Effector memory CD8-positive, alpha-beta T cell (primary cell): ENCODE data around the gene TMEM30A.

Experiments used
- ATAC-seq: fragments of 150-1000 bp; cut with Tn5 transposase; replicated peaks from 2 replicates; pipeline ENCODE4 v1.10.0; 2021; ENCODE audit warnings: mild to moderate bottlenecking, moderate library complexity
- DNase-seq, 3 experiments: peaks; one replicate each; pipeline ENCODE4 v3.0.0; 2021
- H3K27ac Mint-ChIP-seq, 2 donors: one replicate each; pipeline ENCODE4 v1.8.0; 2022; ENCODE audit warnings: mild to moderate bottlenecking in 2 of 2, mixed read lengths in 2 of 2, moderate library complexity in 2 of 2
- H3K27me3 Mint-ChIP-seq, 2 donors: one replicate each; pipeline ENCODE4 v1.8.0; 2022; ENCODE audit warnings: mixed read lengths in 2 of 2
- H3K36me3 Mint-ChIP-seq: one replicate; pipeline ENCODE4 v1.8.0; 2022; ENCODE audit warnings: mild to moderate bottlenecking, moderate library complexity, mixed read lengths; ENCODE audit not compliant: insufficient read depth
- H3K4me1 Mint-ChIP-seq, 2 donors: one replicate each; pipeline ENCODE4 v1.8.0; 2022; ENCODE audit warnings: low read depth in 2 of 2, mixed read lengths in 2 of 2
- H3K4me3 Mint-ChIP-seq, 2 donors: one replicate each; pipeline ENCODE4 v1.8.0; 2022; ENCODE audit warnings: mild to moderate bottlenecking in 2 of 2, mixed read lengths in 2 of 2, moderate library complexity in 2 of 2
- H3K9me3 Mint-ChIP-seq, 2 donors: one replicate each; pipeline ENCODE4 v1.8.0; 2022; ENCODE audit warnings: mixed read lengths in 2 of 2

Gene TMEM30A

DNA sequence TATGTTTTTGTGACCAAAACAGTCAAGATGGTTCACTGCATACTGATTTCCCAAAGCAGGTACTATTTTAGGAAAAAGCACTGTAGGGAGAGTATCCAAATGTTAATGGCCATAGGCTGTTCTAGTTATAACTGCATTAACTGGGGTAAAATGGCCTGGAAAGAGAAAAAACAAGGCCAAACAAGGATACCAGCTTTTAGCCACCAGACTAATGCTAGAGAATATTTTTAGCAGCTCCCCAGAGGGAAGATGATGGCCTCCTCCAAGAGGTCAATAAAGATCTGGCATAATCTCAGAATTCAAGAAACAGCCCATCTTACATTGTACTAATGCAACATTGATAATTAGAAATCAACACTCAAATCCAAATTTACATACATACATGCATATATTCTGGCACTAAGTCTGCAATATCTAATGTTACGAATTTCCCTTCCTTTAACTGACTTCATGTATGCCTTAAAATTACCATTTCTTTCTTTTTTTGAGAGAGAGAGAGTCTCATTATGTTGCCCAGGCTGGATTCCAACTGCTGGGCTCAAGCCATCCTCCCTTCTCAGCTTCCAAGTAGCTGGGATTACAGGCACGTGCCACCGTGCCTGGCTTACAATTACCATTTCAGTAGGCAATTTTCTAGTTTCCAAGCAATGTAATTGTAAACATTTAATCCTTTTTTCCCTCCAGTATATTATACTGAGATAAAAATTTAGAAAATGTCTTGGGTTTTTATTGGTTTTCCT is 50.3 kb downstream of the TMEM30A start:
- Mint-ChIP-seq H3K4me3 (no peak overlapping the region), H3K4me1 (peaks cover 0 to 1% of the 10 kb centered on the region in 2 donors), H3K27ac (no peak overlapping the region), H3K27me3 (no peaks in the 10 kb centered on the region), H3K36me3 (peaks cover 37% of the 10 kb centered on the region), H3K9me3 (no peaks in the 10 kb centered on the region)
- DNase-seq (no peak), ATAC-seq (no peak)

DNA sequence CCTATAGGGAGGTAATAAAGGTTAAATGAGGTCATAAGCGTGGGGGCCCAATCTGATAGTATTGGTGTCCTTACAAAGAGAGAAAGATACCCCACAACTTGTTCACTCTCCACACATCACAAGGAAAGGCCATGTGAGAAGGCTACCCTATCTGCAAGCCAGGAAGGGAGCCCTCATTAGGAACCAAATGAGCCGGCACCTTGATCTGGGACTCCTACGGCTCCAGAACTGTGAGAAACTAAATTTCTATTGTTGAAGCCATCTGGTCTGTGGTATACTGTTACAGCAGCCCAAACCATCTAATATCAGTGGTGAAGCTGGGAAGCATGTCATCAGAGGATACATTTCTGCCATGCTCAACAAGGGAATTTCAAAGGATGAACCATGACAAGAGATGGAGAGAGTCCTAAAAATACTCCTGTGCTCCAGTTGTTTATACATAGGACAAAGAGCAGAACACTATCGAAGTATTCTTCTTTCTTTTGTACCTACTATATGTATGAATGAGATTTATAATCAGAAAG is 51.4 kb downstream of the TMEM30A start:
- DNase-seq: no peak
- Mint-ChIP-seq H3K27me3 (no peaks in the 10 kb centered on the region), H3K4me3 (no peak overlapping the region), H3K36me3 (peaks cover 26% of the 10 kb centered on the region), H3K9me3 (no peaks in the 10 kb centered on the region), H3K27ac (no peak overlapping the region), H3K4me1 (no peaks in the 10 kb centered on the region)
- no peak for ATAC-seq

DNA sequence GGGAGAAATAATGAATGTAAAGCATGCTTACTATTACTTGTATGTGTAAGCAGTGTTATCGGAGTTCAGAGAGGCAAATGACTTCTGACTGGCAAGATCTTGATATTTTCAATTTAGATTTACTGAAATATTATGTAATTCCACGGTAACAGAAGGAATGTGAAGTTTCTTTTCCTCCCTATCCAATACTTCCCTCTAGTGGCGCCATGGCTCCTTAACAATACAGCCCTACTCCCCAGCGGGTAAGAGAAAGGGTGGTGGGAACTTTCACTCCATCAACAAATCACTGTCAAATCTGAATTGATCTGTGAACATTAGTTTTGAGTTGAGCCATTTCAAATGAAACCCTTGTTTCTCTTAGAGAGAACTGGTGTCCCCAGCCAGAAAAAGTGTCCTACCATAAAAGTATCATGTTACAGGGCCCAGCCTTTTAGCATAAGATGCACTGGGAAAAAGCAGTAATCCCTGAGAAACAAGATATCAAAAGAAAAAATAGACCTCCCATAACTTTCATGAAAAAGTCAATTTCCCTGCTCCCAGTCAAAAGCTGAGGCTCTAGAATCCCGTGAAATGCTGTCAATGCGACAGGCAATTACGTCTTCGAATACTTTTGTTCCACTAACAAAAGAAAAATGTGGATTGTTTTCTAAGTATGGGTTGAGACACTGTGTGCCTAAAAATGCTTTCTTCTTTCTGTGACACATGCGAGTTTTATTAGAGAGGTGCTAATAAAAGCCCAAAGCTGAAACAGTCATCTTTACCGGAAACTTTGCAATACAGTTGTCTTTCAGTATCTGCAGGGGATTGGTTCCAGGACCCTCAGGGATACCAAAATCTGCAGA is 53.9 kb downstream of the TMEM30A start:
- Mint-ChIP-seq H3K4me3 (no peak overlapping the region), H3K27ac (no peak overlapping the region), H3K27me3 (no peaks in the 10 kb centered on the region), H3K9me3 (no peaks in the 10 kb centered on the region), H3K4me1 (no peaks in the 10 kb centered on the region), H3K36me3 (peaks cover 4% of the 10 kb centered on the region)
- DNase-seq: no peak
- ATAC-seq: no peak

DNA sequence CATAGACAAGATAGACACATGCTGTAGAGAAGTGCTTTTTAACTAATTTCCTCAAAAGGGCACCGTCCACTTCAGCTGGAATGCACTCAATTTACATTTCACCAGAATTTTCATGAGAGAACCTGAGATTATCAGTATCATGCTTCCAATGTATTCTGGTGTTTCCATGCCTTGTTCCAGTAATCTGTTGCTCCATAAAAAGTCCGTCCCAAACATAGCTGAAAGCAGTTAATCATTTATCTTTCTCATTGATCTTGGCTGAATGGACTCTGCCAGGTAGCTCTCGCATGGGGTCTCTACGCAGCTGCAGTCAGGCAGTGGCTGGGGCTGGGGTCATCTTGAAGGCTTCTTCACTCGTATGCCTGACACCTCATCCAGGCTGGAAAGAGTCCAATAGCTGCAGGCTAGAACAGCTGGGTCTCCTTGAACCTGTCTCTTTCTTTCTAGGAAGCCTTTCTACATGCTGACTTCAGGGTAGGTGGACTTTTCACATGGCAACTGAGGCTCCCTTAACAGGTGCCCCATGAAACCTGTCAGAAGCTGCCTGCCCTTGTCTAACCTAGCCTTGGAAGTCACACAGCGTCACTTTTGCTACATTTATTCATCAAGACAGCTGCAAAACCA is 60.2 kb downstream of the TMEM30A start:
- no peak overlapping the region for H3K4me3 Mint-ChIP-seq
- no peaks in the 10 kb centered on the region for H3K9me3 Mint-ChIP-seq
- H3K4me1 Mint-ChIP-seq: no peaks in the 10 kb centered on the region
- H3K36me3 Mint-ChIP-seq: peaks cover under 1% of the 10 kb centered on the region
- peaks cover 20 to 39% of the 10 kb centered on the region in 2 donors for H3K27me3 Mint-ChIP-seq
- no peak for DNase-seq
- no peak for ATAC-seq
- H3K27ac Mint-ChIP-seq: no peak overlapping the region

DNA sequence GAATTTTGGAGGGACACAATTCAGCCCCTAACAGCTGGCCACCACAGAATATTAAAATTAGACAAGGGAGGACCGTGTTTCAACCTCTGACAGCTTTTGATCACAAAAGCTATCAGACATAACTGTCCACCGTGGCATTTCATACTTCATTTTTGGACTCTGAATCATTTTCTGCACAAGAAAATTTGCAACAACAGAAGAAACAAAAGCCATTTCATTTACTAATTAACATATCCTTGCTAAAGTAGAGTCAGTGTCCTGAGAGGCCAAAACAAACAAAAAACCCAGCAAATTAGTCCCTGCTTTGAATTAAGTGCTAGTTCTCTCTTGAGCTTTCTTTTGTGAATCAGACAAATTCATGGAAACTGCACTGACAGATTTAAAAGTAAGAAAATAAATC is 61.2 kb downstream of the TMEM30A start:
- no peak overlapping the region for H3K4me3 Mint-ChIP-seq
- H3K4me1 Mint-ChIP-seq: no peaks in the 10 kb centered on the region

DNA sequence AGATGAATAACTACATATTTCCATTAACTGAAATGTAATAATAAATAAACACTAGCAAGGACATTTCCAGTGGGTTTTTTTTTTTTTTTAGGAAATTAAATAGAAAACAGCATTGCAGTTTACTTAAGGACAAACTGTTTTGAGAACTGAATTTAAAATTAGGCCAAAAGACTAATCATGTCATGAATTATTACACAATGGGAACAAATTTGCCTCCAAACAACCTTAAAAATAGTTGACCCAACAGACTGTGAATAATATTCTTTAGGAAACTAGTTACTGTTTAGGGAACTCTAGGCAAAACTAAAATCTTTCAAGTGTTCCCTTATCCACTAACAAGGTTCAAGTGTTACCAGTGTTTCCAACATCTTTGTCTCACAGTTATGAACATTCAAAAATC is 62.3 kb downstream of the TMEM30A start:
- Mint-ChIP-seq H3K27me3 (peaks cover 35 to 58% of the 10 kb centered on the region in 2 donors), H3K4me3 (no peak overlapping the region)
- no peak for ATAC-seq

More for the DNA sequence above, 61.2 kb downstream of the TMEM30A start:
- DNase-seq (no peak), ATAC-seq (no peak)
- Mint-ChIP-seq H3K36me3 (no peaks in the 10 kb centered on the region), H3K27me3 (peaks cover 27 to 47% of the 10 kb centered on the region in 2 donors), H3K27ac (no peak overlapping the region), H3K9me3 (no peaks in the 10 kb centered on the region)

DNA sequence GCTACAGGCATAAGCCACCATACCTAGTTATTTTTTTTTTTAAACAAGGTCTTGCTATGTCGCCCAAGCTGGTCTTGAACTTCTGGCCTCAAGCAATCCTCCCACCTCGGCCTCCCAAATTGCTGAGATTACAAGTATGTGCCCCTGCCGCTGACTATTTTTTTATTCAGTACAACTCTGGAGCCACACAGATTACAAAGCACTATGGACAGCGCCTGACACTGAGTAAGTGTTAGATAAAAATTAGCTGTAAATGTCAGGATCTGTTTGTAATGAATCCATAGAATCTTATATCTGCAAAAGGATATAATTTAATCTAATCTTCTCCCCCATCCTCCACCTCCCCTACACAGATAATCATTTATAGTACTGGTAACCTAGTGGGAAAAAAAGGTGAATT is 63.5 kb downstream of the TMEM30A start:
- Mint-ChIP-seq H3K27ac (no peak overlapping the region), H3K27me3 (peaks cover 44 to 69% of the 10 kb centered on the region in 2 donors), H3K9me3 (no peaks in the 10 kb centered on the region), H3K4me3 (no peak overlapping the region), H3K4me1 (no peaks in the 10 kb centered on the region), H3K36me3 (no peaks in the 10 kb centered on the region)
- DNase-seq (no peak), ATAC-seq (no peak)

More for the DNA sequence above, 62.3 kb downstream of the TMEM30A start:
- Mint-ChIP-seq H3K27ac (no peak overlapping the region), H3K4me1 (no peaks in the 10 kb centered on the region), H3K9me3 (no peaks in the 10 kb centered on the region), H3K36me3 (no peaks in the 10 kb centered on the region)
- DNase-seq: no peak

DNA sequence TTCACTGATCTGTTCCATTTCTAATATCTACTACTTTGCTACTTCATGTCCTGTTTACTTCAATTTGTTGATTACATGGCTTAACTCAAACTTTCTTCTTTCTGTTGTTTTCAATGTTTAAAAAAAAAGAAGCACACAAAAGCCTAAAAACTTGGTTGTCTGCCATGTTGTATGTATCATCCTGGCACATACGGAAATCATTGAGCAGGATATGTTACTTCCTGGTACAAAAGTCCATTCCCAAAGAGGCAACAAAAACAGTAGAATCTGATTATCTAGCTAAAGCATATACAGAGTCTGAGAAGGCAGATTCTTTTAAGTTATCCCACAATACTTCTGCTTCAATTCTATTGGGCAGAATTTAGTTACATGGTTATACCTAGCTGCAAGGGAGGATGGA is 64.2 kb downstream of the TMEM30A start:
- DNase-seq (no peak), ATAC-seq (no peak)
- Mint-ChIP-seq H3K36me3 (no peaks in the 10 kb centered on the region), H3K27ac (no peak overlapping the region), H3K4me1 (no peaks in the 10 kb centered on the region), H3K27me3 (peaks cover 52 to 77% of the 10 kb centered on the region in 2 donors), H3K4me3 (no peak overlapping the region), H3K9me3 (no peaks in the 10 kb centered on the region)

DNA sequence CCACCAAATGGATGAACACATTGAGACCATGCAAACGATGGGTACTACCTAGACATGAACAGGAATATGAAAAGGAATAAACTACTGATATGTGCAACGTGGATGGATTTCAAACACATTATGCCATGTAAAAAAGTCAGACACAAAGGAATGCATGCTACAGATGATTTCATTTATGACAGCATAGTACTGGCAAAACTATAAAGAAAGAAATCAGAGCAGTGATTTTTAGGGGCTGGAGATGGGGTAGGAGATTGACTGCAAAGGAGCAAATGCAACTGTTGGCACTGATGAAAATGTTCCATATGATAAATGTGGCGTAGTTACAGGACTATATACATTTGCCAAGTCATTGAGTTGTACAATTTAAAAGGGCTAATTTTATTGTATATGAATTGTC is 65.3 kb downstream of the TMEM30A start:
- Mint-ChIP-seq H3K4me1 (no peaks in the 10 kb centered on the region), H3K9me3 (no peaks in the 10 kb centered on the region), H3K27ac (no peak overlapping the region), H3K27me3 (peaks cover 42 to 73% of the 10 kb centered on the region in 2 donors), H3K36me3 (no peaks in the 10 kb centered on the region), H3K4me3 (no peak overlapping the region)
- DNase-seq (no peak), ATAC-seq (no peak)

DNA sequence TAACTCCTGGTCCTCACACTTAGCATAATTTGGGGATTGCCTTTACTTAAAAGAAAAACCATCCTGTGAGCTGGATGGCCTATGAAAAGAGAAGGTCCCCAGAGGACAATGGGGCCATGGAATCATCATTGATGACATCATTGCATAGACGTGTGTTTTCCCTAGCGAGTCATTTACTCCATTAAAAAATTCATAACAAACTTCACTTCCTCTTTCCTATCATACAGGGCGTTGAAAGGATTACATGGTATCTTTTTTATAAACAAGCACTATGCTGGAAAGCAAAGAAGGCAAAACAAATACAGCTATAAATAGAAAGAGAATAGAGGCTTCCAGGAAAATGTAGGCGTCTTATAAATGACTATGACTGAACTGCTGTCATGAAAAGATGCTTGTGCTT is 67.4 kb downstream of the TMEM30A start:
- Mint-ChIP-seq H3K4me3 (no peak overlapping the region), H3K36me3 (no peaks in the 10 kb centered on the region), H3K4me1 (no peaks in the 10 kb centered on the region), H3K27me3 (peaks cover 40 to 64% of the 10 kb centered on the region in 2 donors), H3K27ac (no peak overlapping the region), H3K9me3 (no peaks in the 10 kb centered on the region)
- DNase-seq (no peak), ATAC-seq (no peak)

DNA sequence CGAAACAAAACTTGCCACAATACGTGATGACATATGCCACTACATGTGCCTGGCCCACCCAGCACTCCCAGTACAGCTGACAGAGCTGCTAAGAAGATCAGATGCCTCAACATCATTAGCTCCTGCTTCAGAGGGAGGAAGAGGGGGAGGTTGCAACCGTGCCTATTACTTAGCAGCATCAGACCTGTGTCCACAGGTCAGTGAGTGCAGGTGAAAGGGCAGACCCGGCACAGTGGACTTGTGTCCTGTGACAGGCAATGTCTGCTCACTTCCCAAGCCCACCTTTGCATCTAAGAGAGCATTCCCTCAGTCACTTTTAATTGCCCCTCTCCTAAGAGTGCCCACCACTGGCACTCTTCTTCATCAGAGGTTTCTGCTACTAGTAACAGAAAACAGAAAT is 69.3 kb downstream of the TMEM30A start:
- Mint-ChIP-seq H3K9me3 (no peaks in the 10 kb centered on the region), H3K4me3 (no peak overlapping the region), H3K27ac (no peak overlapping the region), H3K36me3 (no peaks in the 10 kb centered on the region), H3K27me3 (peaks cover 53 to 78% of the 10 kb centered on the region in 2 donors), H3K4me1 (peaks cover 2 to 5% of the 10 kb centered on the region in 2 donors)
- DNase-seq: no peak
- no peak for ATAC-seq

DNA sequence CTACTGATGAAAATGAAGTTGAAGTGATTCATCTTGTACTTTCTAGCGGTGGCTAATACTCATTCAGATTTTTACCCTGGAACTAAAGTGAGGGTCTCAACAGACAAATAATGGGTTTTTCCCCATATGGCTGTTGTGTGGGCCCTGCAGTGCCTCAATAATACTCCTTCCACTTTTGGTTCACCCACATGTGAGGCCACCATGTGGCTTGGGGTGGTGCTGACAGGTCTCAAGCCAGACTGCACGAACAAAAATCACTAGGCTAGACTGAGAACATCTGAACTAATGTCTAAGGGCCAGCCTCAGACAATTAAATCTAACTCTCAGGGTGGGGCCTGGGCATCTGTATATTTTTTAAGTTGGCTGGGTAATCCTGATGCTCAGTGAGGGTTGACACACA is 70.9 kb downstream of the TMEM30A start:
- peaks cover 54 to 77% of the 10 kb centered on the region in 2 donors for H3K27me3 Mint-ChIP-seq
- H3K9me3 Mint-ChIP-seq: no peaks in the 10 kb centered on the region
- H3K36me3 Mint-ChIP-seq: peaks cover 2% of the 10 kb centered on the region
- DNase-seq (no peak), ATAC-seq (no peak)
- H3K4me1 Mint-ChIP-seq: peaks cover 6 to 9% of the 10 kb centered on the region in 2 donors
- no peak overlapping the region for H3K27ac Mint-ChIP-seq
- no peak overlapping the region for H3K4me3 Mint-ChIP-seq

DNA sequence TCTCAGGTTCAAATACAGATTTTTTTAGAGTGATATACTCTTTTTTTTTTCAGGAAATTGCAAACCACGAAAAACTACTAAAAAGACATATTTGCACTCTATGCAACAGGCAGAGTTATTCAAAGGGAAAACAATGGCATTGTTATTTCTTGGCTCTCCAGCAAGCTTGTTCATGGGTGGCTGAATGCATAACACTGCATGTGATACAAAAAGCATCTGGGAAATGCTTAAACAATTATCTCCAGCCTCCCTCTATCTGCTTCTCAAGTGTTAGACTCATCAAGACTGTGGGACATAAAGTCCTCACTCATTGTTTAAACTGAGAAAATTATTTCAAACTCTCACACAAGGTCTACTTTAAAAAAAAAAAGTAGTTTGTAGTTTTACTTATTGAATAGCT is 71.5 kb downstream of the TMEM30A start:
- peaks cover 8% of the 10 kb centered on the region for H3K36me3 Mint-ChIP-seq
- H3K27ac Mint-ChIP-seq: no peak overlapping the region
- H3K9me3 Mint-ChIP-seq: no peaks in the 10 kb centered on the region
- DNase-seq (no peak), ATAC-seq (no peak)
- H3K27me3 Mint-ChIP-seq: peaks cover 60 to 78% of the 10 kb centered on the region in 2 donors
- H3K4me1 Mint-ChIP-seq: peaks cover 13 to 16% of the 10 kb centered on the region in 2 donors
- H3K4me3 Mint-ChIP-seq: no peak overlapping the region
